NCI-H446 (cell line): ENCODE results near the gene MEAK7.

Source experiments
- DNase-seq, 2 experiments: peaks; one replicate each; lab custom pipeline; 2025; lab: John Stamatoyannopoulos, UW

Gene MEAK7, protein sequence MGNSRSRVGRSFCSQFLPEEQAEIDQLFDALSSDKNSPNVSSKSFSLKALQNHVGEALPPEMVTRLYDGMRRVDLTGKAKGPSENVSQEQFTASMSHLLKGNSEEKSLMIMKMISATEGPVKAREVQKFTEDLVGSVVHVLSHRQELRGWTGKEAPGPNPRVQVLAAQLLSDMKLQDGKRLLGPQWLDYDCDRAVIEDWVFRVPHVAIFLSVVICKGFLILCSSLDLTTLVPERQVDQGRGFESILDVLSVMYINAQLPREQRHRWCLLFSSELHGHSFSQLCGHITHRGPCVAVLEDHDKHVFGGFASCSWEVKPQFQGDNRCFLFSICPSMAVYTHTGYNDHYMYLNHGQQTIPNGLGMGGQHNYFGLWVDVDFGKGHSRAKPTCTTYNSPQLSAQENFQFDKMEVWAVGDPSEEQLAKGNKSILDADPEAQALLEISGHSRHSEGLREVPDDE

DNA sequence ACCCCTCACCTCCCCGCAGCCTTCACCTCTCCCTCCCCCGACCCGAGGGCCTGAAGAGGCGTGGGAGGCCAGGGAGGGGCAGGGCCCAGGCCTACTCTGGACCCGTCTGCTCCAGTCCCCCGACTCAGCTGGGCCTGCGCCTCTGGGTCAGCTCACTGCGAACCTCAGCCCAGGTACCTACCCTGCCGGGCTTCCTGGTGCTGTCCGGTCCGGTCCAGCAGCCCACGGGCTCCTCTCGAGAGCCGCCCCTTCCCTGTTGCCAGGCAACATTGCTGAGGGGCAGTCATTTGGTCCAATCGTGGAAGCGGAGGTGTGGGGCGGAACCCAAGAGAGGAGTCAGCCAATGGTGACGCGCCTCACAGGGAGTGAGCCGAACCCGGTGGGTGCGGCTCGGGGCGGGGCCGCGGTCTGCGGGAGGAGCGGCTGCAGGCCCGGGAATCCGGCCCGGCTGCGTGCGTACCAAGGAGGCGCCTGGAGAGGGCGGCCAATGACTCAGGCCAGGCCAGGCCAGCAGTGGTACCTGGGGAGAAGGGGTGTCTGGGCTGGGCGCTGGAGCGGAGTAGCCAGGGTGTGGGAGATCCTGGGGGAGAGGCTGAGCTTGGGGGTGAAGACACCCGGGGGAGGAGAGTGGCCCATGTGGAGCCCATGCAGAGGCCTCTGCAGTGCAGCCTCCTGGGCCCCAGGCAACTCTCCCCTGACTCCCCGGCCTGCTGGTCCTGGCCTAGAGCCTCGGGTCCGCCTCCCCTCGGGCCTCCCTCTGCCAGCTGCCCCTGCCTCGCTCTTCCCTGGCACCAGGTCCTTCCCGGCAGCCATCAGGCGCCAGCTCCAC lies at the start of gene MEAK7:
Gene MEAK7, minus strand, starts transcription at position 240 of the 829 bp plus-strand sequence. CDS start 6,573 bp downstream, outside the sequence.
- DNase-seq, result peak; percentile 84 to 95

DNA sequence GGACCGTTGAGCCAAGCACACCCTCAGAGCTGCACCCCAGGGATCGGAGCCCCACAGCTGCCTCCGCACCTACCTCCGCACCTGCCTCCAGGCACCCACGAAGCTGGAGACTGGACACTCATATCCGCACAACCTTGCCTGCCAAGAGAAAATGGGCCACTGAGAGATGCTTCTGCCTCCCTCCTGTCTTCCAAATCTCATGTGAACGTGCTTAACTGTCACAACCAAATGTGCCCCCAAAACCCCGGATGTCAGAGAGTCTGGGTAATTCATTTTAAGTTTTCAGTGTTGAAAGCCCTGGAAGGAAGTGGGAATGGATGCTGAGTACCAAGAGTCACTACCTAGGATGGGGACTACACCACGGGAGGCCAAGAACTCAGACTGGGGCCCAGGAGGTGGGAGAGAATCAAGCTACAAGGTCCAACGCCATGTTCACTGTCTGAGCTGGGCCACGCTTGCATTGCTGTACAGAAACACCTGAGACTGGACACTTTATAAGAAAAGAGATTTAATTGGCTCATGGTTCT lies 49.5 kb upstream of the MEAK7 start:
- no peak for DNase-seq

DNA sequence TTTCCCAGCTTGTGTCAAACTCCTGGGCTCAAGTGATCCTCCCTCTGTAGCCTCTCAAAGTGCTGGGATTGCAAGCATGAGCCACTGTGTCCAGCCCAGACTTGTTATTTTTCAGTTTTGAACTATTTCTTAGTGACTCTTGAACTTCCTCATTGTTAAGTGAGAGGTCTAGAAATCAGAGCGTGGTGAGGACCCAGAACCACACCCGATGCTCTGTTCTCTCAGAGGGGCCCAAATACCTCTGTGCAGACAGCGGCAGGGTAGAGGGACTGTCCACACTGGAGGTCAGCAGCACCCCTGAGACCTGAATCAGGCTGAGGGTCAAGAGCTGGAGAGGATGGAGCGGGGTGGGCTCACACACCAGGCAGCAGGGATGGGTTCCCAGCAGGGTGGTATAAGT lies 47.7 kb upstream of the MEAK7 start:
- DNase-seq, result no peak

DNA sequence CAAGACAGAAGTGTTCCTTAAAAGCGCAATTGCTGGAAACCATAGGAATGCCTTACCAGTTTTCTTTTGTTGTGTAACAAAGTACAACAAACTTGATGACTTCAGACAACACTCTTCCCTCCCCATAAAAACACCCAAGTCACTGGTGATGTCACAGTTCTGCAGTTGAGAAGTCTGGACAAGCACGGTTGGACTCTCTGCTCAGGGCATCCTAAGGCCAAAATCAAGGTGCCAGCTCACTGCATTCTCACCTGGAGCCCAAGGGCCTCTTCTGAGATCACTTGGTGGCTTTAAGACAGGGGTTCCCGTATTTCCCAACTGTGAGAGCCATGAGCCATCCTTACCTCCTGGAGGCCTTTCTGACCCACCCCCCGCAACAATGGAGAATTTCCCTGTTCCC lies 45.6 kb upstream of the MEAK7 start:
- no peak for DNase-seq

DNA sequence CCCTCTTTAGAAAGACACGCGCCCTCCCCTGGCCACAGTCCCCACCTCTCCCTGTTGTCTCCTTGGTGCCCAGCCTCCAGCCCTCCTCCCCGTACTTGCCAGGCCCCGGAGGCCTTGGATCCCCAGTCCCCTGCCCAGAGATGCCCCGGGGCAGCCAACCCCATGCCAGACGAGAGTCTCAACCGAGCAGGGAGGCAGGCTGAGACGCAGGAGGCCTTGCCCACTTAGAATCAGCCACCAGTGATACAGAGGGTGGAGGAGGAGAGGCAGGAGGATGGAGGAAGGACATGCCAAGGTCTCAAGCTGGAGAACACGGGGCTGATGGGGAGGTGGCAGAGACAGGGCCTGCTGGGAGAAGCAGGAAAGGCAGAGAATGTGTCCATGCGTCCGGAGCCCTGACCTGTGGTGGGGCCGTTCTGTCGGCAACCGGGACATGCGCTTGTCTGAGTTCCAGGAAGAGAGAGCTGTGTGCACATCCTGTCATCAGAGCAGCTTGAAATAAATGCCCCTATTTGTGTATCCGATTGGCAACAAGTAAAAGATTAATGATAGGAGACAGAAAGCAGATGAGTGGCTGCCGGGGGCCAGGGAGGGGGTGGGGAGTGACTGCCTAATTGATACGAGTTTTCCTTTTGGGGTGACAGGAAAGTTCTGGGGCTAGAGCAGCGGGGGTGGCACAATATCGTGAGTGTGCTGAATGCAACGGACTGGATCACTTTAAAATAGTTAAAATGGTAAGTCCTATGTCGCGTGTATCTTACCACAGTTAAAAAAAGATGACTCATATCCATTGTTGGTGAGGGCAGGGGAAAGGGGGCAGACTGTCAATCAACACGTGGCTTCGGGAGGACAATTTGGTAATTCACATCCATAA lies 44.7 kb upstream of the MEAK7 start:
- no peak for DNase-seq

DNA sequence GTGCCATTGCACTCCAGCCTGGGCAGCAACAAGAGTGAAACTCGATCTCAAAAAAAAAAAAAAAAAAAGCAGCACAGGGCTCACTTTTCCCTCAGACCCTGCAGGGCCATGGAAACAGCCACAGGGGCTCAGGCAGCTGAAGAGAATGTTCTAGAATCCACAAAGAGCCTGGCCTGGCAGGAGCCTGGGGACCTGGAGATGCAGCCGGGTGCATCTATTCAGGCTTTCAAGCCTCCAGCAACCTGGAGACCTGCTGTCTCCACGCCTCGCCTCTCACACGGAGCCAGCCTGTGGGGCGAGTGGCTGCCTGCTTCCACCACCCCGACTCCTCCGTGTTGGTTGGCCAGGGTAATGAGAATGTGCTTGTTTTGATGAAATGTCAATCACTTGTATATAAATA lies 44.0 kb upstream of the MEAK7 start:
- no peak for DNase-seq

DNA sequence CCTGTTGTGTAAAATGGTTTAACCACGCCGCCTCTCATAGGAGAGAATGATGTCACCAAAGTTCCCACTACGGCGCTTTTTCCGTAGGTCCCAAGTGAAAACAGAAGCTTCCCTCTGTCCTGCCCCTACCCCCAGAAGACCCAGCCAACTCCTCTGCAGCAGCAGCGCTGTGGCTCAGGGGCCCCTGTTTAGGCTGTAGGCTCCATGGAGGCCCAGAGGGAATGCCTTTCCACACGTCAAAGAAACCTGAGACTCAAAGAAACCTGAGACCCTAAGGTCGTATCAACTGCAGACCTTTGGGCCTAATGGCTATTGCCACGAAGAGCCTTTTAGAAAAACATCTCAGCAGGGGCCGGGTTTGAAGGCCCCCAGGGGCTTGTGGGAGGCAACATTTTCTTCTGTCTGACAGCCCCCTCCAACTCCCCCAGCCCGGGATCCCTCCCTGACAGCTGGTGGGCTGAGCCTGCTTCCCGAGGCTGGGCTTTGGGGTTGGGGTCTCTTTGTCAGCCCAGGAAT lies 43.1 kb upstream of the MEAK7 start:
- no peak for DNase-seq

DNA sequence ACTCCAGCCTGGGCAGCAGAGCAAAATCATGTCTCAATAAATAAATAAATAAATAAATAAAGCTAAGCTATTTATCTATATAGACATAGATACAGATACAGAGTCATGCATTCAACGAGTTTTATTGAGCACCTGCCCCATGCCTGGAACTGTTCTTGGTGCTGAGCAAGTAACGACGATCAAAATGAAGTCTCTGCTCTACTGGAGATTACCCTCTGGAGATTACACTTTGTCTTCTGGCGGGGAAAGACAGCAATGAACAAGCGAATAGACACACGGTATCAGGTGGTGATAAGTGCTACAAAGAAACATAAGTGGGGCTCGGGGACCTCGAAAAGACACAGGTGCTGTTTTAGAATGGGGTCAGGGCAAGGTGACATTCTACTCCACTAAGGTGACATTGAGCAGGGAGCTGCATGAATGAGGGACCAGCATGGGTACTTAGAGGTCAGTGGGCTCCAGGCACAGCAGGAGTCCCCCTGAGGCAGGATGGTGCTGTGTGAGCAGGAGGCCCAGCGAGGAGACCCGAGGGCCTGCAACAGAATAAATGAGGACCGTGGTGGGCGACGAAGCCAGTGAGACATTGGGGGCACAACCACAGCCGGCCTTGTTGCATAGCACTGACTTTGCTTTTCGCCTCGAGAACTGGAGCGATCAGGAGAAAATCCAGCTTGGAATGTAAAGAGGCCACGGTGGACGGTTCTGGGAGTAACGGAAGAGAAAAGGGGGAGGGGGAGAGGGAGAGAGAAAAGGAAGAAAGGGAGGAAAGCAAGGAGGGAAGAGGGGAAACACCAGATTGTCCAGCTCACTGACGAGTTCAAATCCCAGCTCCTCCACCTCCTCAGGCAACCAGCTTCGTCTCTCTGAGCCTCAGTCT lies 42.4 kb upstream of the MEAK7 start:
- DNase-seq, result no peak

DNA sequence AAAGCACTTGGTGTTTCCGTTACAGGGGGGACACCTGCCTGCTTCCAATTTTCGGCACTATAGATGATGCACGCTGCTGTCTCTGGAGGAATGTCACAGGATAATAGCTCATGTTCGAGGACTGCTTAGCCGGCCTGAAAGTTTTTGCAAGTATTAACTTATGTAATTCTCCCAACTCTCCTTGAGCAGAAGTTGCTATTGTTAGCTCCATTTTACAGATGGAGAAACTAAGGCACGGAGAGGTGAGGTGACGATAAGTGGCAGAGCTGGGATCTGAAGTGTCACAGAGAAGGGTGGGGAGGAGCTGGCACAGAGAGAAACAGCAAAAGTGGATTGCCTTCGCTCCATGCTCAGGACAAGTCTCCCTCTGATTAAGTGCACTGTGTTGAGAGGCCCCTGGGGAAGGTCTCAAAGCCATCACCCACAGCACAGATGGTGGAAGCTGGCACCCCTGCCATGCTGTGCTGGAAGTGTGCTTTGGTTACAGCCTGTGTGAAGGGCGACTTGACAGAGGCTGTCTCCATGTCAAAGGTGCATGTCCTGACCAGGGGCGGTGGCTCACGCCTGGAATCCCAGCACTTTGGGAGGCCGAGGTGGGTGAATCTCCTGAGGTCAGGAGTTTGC lies 40.8 kb upstream of the MEAK7 start:
- no peak for DNase-seq

DNA sequence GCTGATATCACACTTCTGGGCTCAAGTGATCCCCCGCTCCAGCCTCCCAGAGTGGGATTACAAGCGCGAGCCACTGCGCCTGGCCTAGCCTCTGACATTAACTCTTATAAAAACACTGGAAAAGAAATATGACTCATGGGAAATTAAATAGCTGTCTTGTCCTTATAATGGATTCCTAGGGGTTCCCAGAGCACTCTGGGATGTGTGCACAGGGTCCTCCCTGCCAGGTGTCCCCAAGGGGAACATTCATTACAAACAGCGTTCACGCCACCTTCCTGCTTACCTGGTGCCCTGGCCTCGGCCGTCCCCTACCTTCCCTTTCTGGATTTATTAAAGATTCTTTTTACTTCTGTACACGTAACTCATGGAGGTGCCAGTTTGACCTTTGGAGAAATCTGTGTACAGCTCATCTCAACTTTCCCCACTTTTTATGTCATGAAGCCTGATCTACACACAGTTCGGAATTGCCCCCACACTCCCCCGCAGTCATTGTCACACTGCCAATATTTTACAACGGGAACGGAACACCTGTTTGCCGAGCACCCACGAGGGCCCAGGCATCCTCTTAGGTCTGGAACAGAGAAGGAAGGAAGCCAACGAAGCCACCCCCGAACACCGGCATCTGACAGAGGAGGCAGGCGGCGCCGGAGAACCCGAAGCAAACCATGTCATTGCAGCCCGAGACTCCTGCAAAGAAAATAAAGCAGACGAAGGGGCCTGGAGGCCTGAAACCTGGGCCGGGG lies 39.7 kb upstream of the MEAK7 start:
- DNase-seq, result no peak

DNA sequence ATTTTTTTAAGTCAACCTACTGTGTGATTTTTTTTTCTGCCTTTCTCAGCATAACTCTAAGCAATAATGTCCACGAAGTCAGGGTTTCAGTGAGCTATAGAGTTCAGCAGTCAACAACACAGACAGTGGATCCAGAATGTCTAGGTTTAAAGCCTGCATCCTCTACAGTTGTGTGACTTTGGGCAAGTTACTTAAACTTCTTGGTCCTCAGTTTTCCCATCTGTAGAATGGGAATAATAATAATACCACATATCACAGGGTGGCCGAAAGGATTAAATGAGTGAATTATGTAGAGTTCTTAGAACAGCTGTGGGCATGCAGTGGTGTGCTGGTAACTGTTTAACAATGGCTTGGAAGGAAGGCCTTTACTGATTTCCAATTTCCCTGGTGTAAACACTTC lies 38.8 kb upstream of the MEAK7 start:
- no peak for DNase-seq

DNA sequence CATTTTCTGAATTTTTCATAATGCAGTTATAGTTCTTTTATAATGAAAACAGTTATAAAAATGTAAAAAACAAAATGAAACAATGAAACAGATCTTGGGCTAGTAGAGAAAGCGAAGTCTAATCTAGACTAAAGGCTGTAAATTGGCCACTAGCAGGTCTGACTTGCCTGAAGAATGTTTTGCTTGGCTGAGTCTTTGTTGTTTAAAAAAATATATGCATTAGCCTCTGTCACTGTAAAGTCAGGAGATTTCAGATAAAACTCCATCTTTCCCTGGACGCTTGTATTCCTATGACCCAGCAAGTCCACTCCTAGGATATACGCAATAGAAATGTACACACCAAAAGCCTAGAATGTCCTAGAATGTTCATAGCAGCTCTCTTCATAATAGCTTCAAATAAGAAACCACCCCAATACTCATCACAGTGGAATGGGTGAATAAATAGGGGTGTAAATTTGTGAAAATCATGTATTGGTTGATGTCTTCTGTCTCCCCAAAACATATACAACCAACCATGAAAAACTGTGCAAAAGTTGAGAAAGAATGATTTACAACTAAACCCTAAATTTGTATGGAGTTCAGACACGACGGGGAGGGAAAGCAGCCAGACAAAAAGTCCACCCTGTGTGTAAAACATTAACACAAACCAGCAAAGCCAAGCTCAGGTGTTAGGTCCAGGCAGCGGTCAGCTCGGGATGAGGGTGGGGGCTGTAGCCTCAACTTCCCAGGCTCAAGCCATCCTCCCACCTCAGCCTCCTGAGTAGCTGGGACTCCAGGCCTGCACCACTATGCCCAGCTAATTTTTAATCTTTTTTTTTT lies 37.7 kb upstream of the MEAK7 start:
- DNase-seq, result no peak

DNA sequence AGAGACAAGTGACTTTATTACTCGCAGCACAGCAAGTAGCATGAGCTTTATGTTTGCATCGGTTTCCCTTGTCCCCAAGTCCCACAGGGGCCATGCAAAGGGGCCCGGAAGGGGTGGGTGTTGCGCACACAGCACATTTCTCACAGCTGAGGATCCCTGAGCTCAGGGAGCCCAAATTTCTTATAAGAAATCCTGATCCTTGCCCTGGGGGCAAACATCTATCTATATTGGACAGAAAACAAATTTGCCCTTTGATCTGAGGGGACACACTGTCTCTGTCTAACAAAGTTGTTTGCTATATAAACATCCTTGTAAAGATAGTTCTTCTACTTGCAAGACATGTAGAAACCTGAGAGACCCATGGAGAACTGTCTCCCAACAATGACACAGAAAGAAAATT lies 35.7 kb upstream of the MEAK7 start:
- no peak for DNase-seq

DNA sequence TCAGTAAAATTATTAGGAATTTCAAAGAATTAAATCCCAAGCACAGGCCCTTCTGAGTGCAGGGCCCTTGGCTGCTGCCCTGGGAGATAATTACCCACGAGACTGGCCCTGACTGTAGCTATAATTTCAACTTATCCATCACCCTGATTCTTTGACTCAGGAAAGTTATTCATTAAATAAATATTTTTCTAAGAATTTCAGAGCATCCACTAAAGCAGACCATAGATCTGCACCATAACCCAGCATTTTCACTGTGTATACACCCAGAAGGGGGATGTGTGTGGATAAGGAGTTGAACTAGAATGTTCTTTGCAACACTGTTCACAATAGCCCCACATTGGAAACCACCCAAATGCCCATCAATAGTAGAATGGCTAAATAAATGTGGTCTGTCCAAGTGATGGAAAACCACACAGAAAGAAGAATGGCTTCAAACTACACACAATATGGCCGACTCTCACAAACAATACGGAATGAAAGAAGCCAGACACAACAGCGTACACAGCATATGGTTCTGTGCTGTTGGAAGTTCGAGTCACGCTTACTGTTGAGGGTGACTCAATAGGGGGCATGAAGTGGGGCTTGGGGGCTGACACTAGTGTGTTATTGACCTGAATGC lies 33.9 kb upstream of the MEAK7 start:
- DNase-seq, result no peak

DNA sequence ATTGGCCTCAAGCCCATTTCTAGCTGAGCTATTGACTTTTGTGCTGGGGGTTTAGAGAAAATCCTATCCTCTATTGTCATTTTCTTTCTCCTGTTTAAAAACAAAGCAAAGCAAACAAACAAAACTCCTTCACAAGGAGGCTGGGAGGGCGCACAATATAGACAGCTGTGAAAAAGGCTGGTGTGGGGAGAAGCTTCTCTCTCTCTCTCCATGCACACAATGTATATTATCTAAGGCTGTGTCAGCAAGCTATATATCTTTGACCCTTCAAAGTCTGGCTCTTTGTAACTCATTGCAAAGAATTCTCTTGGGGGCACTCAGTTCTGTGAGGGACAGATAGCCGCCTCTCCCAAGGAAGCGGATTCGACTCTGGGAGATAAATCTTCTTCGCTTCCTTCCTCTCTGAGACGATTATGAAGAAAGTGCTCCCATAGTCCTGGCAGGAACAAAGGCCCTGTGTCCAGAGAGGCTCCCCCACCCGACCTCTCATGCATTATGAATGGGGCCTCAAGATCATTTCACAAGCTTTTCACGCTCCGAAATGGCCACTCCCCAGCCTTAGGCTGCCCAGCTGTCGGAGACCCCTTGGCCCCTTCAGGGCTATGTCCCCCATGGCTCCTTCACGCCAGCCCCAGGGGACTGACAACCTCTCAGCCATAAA lies 33.2 kb upstream of the MEAK7 start:
- DNase-seq, result no peak

DNA sequence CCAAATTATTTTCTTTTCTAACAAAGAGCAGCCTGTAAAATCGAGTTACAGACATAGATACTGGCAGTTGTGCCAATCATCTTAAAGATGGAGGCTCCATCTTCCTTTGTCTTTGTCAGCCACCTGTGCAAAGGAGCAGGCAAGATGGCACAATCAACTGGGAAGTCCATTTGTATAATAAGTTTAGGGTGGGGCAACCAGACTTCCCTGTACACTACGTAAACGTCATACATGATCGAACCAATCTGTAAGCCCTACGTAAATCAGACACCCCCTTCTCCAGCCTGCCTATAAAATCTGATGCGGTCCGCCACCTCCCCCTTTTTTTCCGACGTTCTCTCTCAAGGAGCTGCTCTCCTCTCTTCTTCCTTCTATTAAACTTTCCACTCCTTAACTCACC lies 31.4 kb upstream of the MEAK7 start:
- DNase-seq, result no peak

DNA sequence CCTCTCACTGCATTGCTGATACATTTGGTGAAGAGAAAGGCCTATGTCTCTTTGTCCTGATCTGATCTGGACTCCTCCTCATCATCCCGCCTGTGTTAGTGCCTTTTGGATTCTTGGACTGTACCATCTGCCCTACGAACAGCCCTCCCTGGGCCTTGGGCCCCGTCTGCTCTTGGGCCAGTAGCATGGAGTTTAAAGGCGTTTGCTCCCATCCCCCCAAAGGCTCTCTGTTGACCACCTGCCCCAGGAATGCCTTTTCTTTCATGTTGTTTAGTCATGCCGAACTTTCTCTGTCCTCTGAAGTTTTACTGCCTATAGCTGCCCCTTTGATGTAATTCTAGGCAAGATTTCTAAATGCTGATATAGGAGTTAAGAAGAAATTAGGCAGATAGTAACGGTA lies 30.9 kb upstream of the MEAK7 start:
- DNase-seq, result no peak

DNA sequence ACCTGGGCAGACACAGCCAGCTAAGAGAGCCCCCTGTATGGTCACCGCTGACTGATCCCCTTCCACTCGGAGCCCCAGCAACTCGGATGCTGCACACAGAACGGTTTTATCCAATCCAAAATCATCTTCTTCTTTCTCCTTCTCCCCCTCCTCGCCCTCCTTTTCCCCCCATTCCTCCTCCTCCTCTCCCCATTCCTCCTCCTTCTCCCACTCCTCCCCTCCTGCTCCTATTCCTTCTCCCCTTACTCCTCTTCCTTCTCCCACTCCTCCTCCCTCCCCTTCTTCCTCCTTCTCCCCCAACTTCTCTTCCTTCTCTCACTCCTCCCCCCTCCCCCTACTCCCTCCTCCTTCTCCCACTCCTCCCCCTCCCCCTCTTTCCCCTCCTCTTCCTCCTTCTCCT lies 30.4 kb upstream of the MEAK7 start:
- DNase-seq, result no peak
